Cortex of kidney (tissue), 1 donor: ENCODE data around the gene ANGPT4.
"Not testable (repeated sequence)": the region's sequence is repeated elsewhere in the genome, so short reads cannot be mapped to it uniquely, and the experiment has no call there.

Source experiments
- DNase-seq: peaks from one replicate; lab custom pipeline; 2025; lab: John Stamatoyannopoulos, UW

ANGPT4 gene

GRCh38 chr20:873875-874607 is 42.1 kb downstream of the ANGPT4 start:
- DNase-seq, result no peak

- no peak for DNase-seq
Measured at GRCh38 chr20:872855-873520, 43.1 kb downstream of the ANGPT4 start.

GRCh38 chr20:871948-872347 is 44.2 kb downstream of the ANGPT4 start:
- no peak for DNase-seq

- DNase-seq, result no peak
Measured at GRCh38 chr20:871436-871835, 44.7 kb downstream of the ANGPT4 start.

GRCh38 chr20:870758-871157 is 45.4 kb downstream of the ANGPT4 start:
- no peak for DNase-seq

- DNase-seq, result no peak
Measured at GRCh38 chr20:869606-870005, 46.5 kb downstream of the ANGPT4 start.

GRCh38 chr20:868279-868678 is 47.9 kb downstream of the ANGPT4 start:
- no peak for DNase-seq

- no peak for DNase-seq
Measured at GRCh38 chr20:865440-865839, 50.7 kb downstream of the ANGPT4 start.

GRCh38 chr20:860891-861290 is 55.2 kb downstream of the ANGPT4 start:
- no peak for DNase-seq

GRCh38 chr20:859751-860231 is 56.3 kb downstream of the ANGPT4 start:
- DNase-seq, result no peak

GRCh38 chr20:858011-858410 is 58.1 kb downstream of the ANGPT4 start:
- DNase-seq, result no peak

GRCh38 chr20:856361-856775 is 59.8 kb downstream of the ANGPT4 start:
- no peak for DNase-seq

- DNase-seq, result no peak
Measured at GRCh38 chr20:855466-856360, 60.4 kb downstream of the ANGPT4 start.

GRCh38 chr20:854601-855000 is 61.5 kb downstream of the ANGPT4 start:
- DNase-seq, result no peak

GRCh38 chr20:853406-853996 is 62.6 kb downstream of the ANGPT4 start:
- no peak for DNase-seq

- DNase-seq, result not testable (repeated sequence)
Measured at GRCh38 chr20:848731-849130, 67.4 kb downstream of the ANGPT4 start.

- no peak for DNase-seq
Measured at GRCh38 chr20:848193-848592, 67.9 kb downstream of the ANGPT4 start.

- DNase-seq, result no peak
Measured at GRCh38 chr20:846894-847278, 69.2 kb downstream of the ANGPT4 start.

- DNase-seq, result no peak
Measured at GRCh38 chr20:845941-846893, 69.9 kb downstream of the ANGPT4 start.

GRCh38 chr20:845226-845868 is 70.8 kb downstream of the ANGPT4 start:
- no peak for DNase-seq
